Peyer's patch (tissue), 4 donors: ENCODE measurements around the gene SIGLEC15.
"Not testable (repeated sequence)": the region's sequence is repeated elsewhere in the genome, so short reads cannot be mapped to it uniquely, and the experiment has no call there.

Experiments used
- POLR2A ChIP-seq, 2 donors: fragments of 450-650 bp; IDR thresholded peaks; one replicate each; pipeline ENCODE4 v1.5.1; 2017; ENCODE audit warnings: antibody characterized with exemption in 2 of 2, mild to moderate bottlenecking in 2 of 2, moderate library complexity in 2 of 2
- TF ChIP-seq, protein P1 (sequence below), 6 experiments: fragments of 450-650 bp in 4 of 6; fragments of 200-600 bp in 2 of 6; sonication (generic) in 1 of 6; IDR thresholded peaks; one replicate each; pipeline ENCODE4 v1.5.1; 2017 to 2019; ENCODE audit warnings: antibody characterized with exemption in 6 of 6, mild to moderate bottlenecking in 3 of 6, moderate library complexity in 1 of 6

DNA sequence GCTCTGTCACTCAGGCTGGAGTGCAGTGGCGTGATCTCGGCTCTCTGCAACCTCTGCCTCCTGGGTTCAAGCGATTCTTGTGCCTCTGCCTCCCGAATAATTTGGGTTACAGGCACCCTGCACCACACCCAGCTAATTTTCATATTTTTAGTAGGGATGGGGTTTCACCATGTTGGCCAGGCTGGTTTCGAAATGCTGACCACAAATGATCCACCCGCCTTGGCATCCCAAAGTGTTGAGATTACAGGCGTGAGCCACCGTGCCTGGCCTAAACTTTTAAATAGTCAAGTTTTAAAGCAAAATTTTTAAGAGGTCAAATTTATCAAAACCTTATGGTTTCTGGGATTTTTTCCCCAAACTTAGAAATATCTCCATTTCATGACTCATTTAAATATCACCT, 6.7 kb upstream of the SIGLEC15 start:
- TF ChIP-seq, protein P1, sequence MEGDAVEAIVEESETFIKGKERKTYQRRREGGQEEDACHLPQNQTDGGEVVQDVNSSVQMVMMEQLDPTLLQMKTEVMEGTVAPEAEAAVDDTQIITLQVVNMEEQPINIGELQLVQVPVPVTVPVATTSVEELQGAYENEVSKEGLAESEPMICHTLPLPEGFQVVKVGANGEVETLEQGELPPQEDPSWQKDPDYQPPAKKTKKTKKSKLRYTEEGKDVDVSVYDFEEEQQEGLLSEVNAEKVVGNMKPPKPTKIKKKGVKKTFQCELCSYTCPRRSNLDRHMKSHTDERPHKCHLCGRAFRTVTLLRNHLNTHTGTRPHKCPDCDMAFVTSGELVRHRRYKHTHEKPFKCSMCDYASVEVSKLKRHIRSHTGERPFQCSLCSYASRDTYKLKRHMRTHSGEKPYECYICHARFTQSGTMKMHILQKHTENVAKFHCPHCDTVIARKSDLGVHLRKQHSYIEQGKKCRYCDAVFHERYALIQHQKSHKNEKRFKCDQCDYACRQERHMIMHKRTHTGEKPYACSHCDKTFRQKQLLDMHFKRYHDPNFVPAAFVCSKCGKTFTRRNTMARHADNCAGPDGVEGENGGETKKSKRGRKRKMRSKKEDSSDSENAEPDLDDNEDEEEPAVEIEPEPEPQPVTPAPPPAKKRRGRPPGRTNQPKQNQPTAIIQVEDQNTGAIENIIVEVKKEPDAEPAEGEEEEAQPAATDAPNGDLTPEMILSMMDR (IDR thresholded peaks at IDR 0.05), result not testable (repeated sequence)
- TF ChIP-seq POLR2A (IDR thresholded peaks at IDR 0.05), result not testable (repeated sequence)
